MM.1S (cell line): ENCODE measurements around the gene CCDC88C.

ENCODE experiments used
- DNase-seq: peaks from one replicate; pipeline ENCODE4 v3.0.0-alpha.2; 2015
- H2AFZ ChIP-seq: fragments of 300-600 bp; sonication (generic); 2 replicates; pipeline ENCODE4 v1.6.0; 2016; ENCODE audit warnings: antibody characterized with exemption, low read length
- H3F3A ChIP-seq: fragments of 300-600 bp; sonication (generic); 2 replicates; pipeline ENCODE4 v1.6.1; 2016; ENCODE audit warnings: mild to moderate bottlenecking, antibody characterized with exemption, low read length, moderate library complexity, mixed read lengths; ENCODE audit not compliant: insufficient read depth
- H3K27ac ChIP-seq: fragments of 300-600 bp; sonication (generic); 2 replicates; pipeline ENCODE4 v1.5.1; 2016; ENCODE audit warnings: mild to moderate bottlenecking, low read length
- H3K27me3 ChIP-seq: fragments of 300-600 bp; sonication (generic); replicated peaks from 2 replicates; pipeline ENCODE4 v1.6.0; 2016; ENCODE audit warnings: low read length; ENCODE audit not compliant: insufficient read depth
- H3K36me3 ChIP-seq: fragments of 300-600 bp; sonication (generic); replicated peaks from 2 replicates; pipeline ENCODE4 v1.6.1; 2016; ENCODE audit warnings: mild to moderate bottlenecking, low read length, mixed read lengths; ENCODE audit not compliant: insufficient read depth
- H3K4me1 ChIP-seq: fragments of 300-600 bp; sonication (generic); 2 replicates; pipeline ENCODE4 v1.6.1; 2016; ENCODE audit warnings: low read length, mixed read lengths
- H3K4me2 ChIP-seq: fragments of 300-600 bp; sonication (generic); 2 replicates; pipeline ENCODE4 v1.6.0; 2016; ENCODE audit warnings: low read depth, low read length
- H3K4me3 ChIP-seq: fragments of 300-600 bp; sonication (generic); 2 replicates; pipeline ENCODE4 v1.5.1; 2016; ENCODE audit warnings: low read length, mixed read lengths
- H3K79me2 ChIP-seq: fragments of 300-600 bp; sonication (generic); 2 replicates; pipeline ENCODE4 v1.6.1; 2016; ENCODE audit warnings: mixed run types, low read length, mixed read lengths
- H3K9ac ChIP-seq: fragments of 300-600 bp; sonication (generic); 2 replicates; pipeline ENCODE4 v1.6.1; 2016; ENCODE audit warnings: low read length, mixed read lengths
- H3K9me2 ChIP-seq: fragments of 300-600 bp; sonication (generic); replicated peaks from 2 replicates; pipeline ENCODE4 v1.6.1; 2016; ENCODE audit warnings: mild to moderate bottlenecking, low read length, mixed read lengths; ENCODE audit not compliant: insufficient read depth
- H3K9me3 ChIP-seq: fragments of 300-600 bp; sonication (generic); replicated peaks from 2 replicates; pipeline ENCODE4 v1.6.1; 2016; ENCODE audit warnings: mild to moderate bottlenecking, low read length, mixed read lengths; ENCODE audit not compliant: insufficient read depth
- H4K20me1 ChIP-seq: fragments of 300-600 bp; sonication (generic); 2 replicates; pipeline ENCODE4 v1.6.1; 2016; ENCODE audit warnings: mild to moderate bottlenecking, low read length, moderate library complexity, mixed read lengths; ENCODE audit not compliant: insufficient read depth
- CTCF ChIP-seq: fragments of 300-600 bp; sonication (generic); IDR thresholded peaks from 2 replicates; pipeline ENCODE4 v1.5.1; 2016; ENCODE audit warnings: antibody characterized with exemption, low read length, mixed read lengths
- EZH2 ChIP-seq: fragments of 300-600 bp; sonication (generic); optimal IDR thresholded peaks from 2 replicates; pipeline ENCODE3; 2017; ENCODE audit warnings: low read depth, mild to moderate bottlenecking, antibody characterized with exemption, low read length, mixed read lengths
- EZH2phosphoT487 ChIP-seq: fragments of 300-600 bp; sonication (generic); IDR thresholded peaks from 2 replicates; pipeline ENCODE4 v1.6.1; 2018; ENCODE audit warnings: antibody characterized with exemption, low read length

The CCDC88C gene

GRCh38 chr14:91360490-91361232 is 57.0 kb downstream of the CCDC88C start:
- no peaks in the 10 kb centered on the region for H3K36me3 ChIP-seq
- no peaks in the 10 kb centered on the region for H4K20me1 ChIP-seq
- DNase-seq = no peak
- H3K27me3 ChIP-seq = no peaks in the 10 kb centered on the region
- no peaks in the 10 kb centered on the region for H3K9me3 ChIP-seq
- H3K9ac ChIP-seq = no peak overlapping the region
- H3K27ac ChIP-seq = no peak overlapping the region
- TF ChIP-seq CTCF (no peak), EZH2phosphoT487 (no peak), EZH2 (no peak)
- H3K79me2 ChIP-seq = peaks cover 100% of the 10 kb centered on the region
- peaks cover 58% of the 10 kb centered on the region for H3K4me1 ChIP-seq
- no peak overlapping the region for H2AFZ ChIP-seq
- no peak overlapping the region for H3K4me3 ChIP-seq
- H3K9me2 ChIP-seq = no peaks in the 10 kb centered on the region
- no peak overlapping the region for H3K4me2 ChIP-seq
- peaks cover 53% of the 10 kb centered on the region for H3F3A ChIP-seq

GRCh38 chr14:91358654-91359220 is 58.9 kb downstream of the CCDC88C start:
- Histone ChIP-seq H3K4me2 (no peak overlapping the region), H3K27me3 (no peaks in the 10 kb centered on the region), H3K4me3 (no peak overlapping the region), H3K9ac (no peak overlapping the region), H3K4me1 (peaks cover 58% of the 10 kb centered on the region), H2AFZ (no peak overlapping the region), H3F3A (peaks cover 51% of the 10 kb centered on the region), H3K9me2 (no peaks in the 10 kb centered on the region), H3K9me3 (no peaks in the 10 kb centered on the region), H3K27ac (peak overlapping the region; percentile 99; the same call in 1 of the 2 replicates), H3K36me3 (no peaks in the 10 kb centered on the region), H3K79me2 (peaks cover 100% of the 10 kb centered on the region), H4K20me1 (no peaks in the 10 kb centered on the region)
- DNase-seq = no peak
- no peak for TF ChIP-seq CTCF
- TF ChIP-seq EZH2 = no peak
- no peak for TF ChIP-seq EZH2phosphoT487

GRCh38 chr14:91358025-91358319 is 59.6 kb downstream of the CCDC88C start:
- Histone ChIP-seq H3K4me1 (peaks cover 59% of the 10 kb centered on the region), H3K27ac (peak overlapping the region; percentile 99; the same call in 1 of the 2 replicates), H3K79me2 (peaks cover 100% of the 10 kb centered on the region)

More at GRCh38 chr14:91358025-91358319, 59.6 kb downstream of the CCDC88C start:
- Histone ChIP-seq H3K9me3 (no peaks in the 10 kb centered on the region), H3K27me3 (no peaks in the 10 kb centered on the region), H3K36me3 (no peaks in the 10 kb centered on the region), H3K9ac (no peak overlapping the region), H3F3A (peaks cover 50% of the 10 kb centered on the region), H3K4me2 (no peak overlapping the region), H3K4me3 (no peak overlapping the region), H3K9me2 (no peaks in the 10 kb centered on the region), H4K20me1 (no peaks in the 10 kb centered on the region), H2AFZ (no peak overlapping the region)
- TF ChIP-seq EZH2 = no peak
- no peak for TF ChIP-seq CTCF
- no peak for TF ChIP-seq EZH2phosphoT487
- DNase-seq = no peak
